ENCODE data around the gene COL3A1. TPM values are rescaled to one million over a fixed set of nuclear protein-coding genes. Genes with fewer than 3 reads are reported as not detected.

Gene COL3A1
- total and polyA plus RNA-seq, 9 donors: 105 to 829 (median 289) TPM

GRCh38 chr2:189000221-189000620 is 26.0 kb downstream of the COL3A1 start:
- TF ChIP-seq POLR2A (IDR thresholded peaks at IDR 0.05) (no peak), EP300 (IDR thresholded peaks at IDR 0.05) (no peak)
- TF ChIP-seq, protein P1, sequence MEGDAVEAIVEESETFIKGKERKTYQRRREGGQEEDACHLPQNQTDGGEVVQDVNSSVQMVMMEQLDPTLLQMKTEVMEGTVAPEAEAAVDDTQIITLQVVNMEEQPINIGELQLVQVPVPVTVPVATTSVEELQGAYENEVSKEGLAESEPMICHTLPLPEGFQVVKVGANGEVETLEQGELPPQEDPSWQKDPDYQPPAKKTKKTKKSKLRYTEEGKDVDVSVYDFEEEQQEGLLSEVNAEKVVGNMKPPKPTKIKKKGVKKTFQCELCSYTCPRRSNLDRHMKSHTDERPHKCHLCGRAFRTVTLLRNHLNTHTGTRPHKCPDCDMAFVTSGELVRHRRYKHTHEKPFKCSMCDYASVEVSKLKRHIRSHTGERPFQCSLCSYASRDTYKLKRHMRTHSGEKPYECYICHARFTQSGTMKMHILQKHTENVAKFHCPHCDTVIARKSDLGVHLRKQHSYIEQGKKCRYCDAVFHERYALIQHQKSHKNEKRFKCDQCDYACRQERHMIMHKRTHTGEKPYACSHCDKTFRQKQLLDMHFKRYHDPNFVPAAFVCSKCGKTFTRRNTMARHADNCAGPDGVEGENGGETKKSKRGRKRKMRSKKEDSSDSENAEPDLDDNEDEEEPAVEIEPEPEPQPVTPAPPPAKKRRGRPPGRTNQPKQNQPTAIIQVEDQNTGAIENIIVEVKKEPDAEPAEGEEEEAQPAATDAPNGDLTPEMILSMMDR (IDR thresholded peaks at IDR 0.05): no peak
- Histone ChIP-seq H3K9me3 (no peaks in the 10 kb centered on the region), H3K27me3 (no peaks in the 10 kb centered on the region), H3K4me1 (ENCODE audit: insufficient read depth) (peaks cover 1% of the 10 kb centered on the region), H3K27ac (no peak overlapping the region), H3K36me3 (no peaks in the 10 kb centered on the region), H3K4me3 (no peak overlapping the region)
- no peak for DNase-seq
- intact Hi-C loops (cut with DNase I): no loop called here

DNA sequence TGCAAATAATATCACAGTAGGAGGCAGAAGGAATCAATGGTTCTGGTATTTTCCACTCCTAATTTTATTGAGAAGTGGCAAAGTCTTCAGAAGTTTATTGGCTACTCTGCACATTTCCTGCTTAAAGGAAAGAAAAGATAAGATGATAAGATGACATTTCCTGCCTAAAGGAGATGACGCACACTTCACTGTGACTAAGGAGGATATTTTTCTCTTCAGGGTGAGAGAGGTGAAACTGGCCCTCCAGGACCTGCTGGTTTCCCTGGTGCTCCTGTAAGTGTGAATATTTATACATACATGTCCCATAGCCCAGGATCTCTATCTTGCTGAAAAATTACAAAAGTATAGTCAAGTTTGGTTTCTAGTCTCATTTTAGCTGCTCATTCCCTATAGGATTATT is 27.9 kb downstream of the COL3A1 start:
- Histone ChIP-seq H3K4me1 (ENCODE audit: insufficient read depth) (no peaks in the 10 kb centered on the region), H3K27ac (no peak overlapping the region), H3K36me3 (no peaks in the 10 kb centered on the region), H3K27me3 (no peaks in the 10 kb centered on the region), H3K9me3 (no peaks in the 10 kb centered on the region), H3K4me3 (no peak overlapping the region)
- WGBS, 3 donors: 27 to 42% (median 28%) methylated on average over 1 of the region's 1 CpG
- intact Hi-C loops (cut with DNase I): no loop called here
- TF ChIP-seq POLR2A (IDR thresholded peaks at IDR 0.05) (no peak), EP300 (IDR thresholded peaks at IDR 0.05) (no peak)
- TF ChIP-seq, protein P1 (IDR thresholded peaks at IDR 0.05): no peak
- DNase-seq: no peak

- 86 to 94% (median 92%) methylated on average over 9 of the region's 9 CpGs for WGBS, 3 donors
- H3K4me3 ChIP-seq: no peak overlapping the region
- H3K36me3 ChIP-seq: no peaks in the 10 kb centered on the region
- H3K27me3 ChIP-seq: no peaks in the 10 kb centered on the region
- intact Hi-C loops (cut with DNase I): no loop called here
- H3K9me3 ChIP-seq: no peaks in the 10 kb centered on the region
- no peak for TF ChIP-seq POLR2A (IDR thresholded peaks at IDR 0.05)
- TF ChIP-seq EP300 (IDR thresholded peaks at IDR 0.05): no peak
- TF ChIP-seq, protein P1 (IDR thresholded peaks at IDR 0.05): no peak
- H3K4me1 ChIP-seq (ENCODE audit: insufficient read depth): peaks cover 2% of the 10 kb centered on the region
- no peak for DNase-seq
- H3K27ac ChIP-seq: no peak overlapping the region
Observed at GRCh38 chr2:189008555-189009262, 34.5 kb downstream of the COL3A1 start.

DNA sequence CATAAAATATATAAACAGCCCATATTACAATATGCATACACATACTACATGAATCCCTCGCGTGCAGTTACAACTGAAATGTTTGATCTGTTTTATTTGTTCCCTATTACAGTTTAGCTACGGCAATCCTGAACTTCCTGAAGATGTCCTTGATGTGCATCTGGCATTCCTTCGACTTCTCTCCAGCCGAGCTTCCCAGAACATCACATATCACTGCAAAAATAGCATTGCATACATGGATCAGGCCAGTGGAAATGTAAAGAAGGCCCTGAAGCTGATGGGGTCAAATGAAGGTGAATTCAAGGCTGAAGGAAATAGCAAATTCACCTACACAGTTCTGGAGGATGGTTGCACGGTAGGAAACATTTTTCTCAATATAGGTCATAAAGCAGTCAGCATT is 36.4 kb downstream of the COL3A1 start:
- H3K27ac ChIP-seq: no peak overlapping the region
- DNase-seq: no peak
- H3K4me1 ChIP-seq (ENCODE audit: insufficient read depth): peaks cover 5% of the 10 kb centered on the region
- H3K4me3 ChIP-seq: no peak overlapping the region
- H3K9me3 ChIP-seq: no peaks in the 10 kb centered on the region
- H3K27me3 ChIP-seq: no peaks in the 10 kb centered on the region
- no peaks in the 10 kb centered on the region for H3K36me3 ChIP-seq
- intact Hi-C loops (cut with DNase I): no loop called here
- WGBS, 3 donors: 14 to 28% (median 15%) methylated on average over 6 of the region's 6 CpGs
- TF ChIP-seq POLR2A (IDR thresholded peaks at IDR 0.05): no peak
- no peak for TF ChIP-seq EP300 (IDR thresholded peaks at IDR 0.05)
- TF ChIP-seq, protein P1 (IDR thresholded peaks at IDR 0.05): no peak

Data from ovary (tissue), 9 donors.